HG02852 (cell line): ENCODE data around the gene BAZ2A.
A peak's percentile ranks its signal among the peaks of the same experiment; 100 is the strongest.
"Not testable (repeated sequence)": the region's sequence is repeated elsewhere in the genome, so short reads cannot be mapped to it uniquely, and the experiment has no call there.

Source experiments
- ATAC-seq: cut with Tn5 transposase; IDR thresholded peaks from one replicate; pipeline ENCODE4 v1.9.1; 2021; ENCODE audit warnings: mild to moderate bottlenecking, moderate library complexity; ENCODE audit not compliant: unreplicated experiment

Gene BAZ2A

DNA sequence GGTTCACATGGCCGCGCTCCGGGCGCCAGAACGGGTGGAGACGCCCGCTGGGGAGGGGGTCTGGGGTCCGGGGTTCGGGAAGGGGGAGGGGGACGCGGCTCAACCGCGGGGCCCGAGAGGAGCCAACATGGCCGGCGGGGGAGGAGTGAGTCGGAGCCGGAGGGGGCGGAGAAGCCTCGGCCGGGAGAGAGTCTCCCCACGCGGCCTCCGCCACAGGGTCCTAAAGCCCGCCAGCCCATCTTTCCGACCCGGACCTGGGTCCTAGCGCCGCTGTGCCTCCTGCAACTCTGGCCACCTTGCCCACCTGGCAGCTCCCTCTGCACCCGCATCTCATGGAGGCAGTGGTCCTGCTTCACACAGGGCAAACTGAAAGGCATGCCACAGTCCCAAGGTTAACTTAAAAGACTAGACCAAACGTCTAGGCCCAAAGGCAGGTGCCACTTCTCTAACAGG is at the start of gene BAZ2A:
Gene BAZ2A (minus strand): TSS at position 147 of the 453 bp plus-strand sequence. CDS start 12,796 bp downstream, outside the sequence.
- ATAC-seq, result peak; percentile 59

DNA sequence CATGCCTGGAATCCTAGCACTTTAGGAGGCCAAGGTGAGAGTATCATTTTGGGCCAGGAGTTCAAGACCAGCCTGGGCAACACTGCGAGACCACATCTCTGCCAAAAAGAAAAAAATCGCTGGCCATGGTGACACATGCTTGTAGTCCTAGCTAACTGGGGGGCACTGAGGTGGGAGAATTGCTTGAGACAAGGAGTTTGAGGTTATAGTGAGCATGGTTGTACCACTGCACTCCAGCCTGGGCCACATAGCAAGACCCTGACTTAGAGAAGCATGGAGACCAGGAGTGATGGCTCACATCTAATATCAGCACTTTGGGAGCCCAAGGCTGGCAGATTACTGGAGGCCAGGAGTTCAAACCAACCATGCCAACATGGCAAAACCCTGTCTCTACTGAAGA is 48.7 kb upstream of the BAZ2A start:
- no peak for ATAC-seq

DNA sequence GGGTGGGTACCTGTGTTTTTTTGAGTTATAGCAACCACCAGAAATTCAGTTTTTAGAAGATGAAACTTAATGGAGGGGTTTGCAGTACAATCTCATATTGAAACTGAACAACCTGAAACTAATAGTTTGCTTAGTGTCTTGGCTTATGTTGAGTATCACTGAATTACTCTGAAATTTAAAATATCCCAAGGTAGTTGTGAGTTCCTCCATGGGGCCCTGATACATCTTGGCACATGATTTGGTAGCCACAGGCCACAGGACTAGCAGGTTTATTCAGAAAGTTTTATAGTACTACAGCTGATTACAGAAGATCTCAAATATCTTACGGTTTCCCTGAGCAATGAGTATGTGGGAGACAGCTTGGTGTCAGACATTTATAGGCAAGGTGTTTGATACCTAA is 47.6 kb upstream of the BAZ2A start:
- no peak for ATAC-seq

DNA sequence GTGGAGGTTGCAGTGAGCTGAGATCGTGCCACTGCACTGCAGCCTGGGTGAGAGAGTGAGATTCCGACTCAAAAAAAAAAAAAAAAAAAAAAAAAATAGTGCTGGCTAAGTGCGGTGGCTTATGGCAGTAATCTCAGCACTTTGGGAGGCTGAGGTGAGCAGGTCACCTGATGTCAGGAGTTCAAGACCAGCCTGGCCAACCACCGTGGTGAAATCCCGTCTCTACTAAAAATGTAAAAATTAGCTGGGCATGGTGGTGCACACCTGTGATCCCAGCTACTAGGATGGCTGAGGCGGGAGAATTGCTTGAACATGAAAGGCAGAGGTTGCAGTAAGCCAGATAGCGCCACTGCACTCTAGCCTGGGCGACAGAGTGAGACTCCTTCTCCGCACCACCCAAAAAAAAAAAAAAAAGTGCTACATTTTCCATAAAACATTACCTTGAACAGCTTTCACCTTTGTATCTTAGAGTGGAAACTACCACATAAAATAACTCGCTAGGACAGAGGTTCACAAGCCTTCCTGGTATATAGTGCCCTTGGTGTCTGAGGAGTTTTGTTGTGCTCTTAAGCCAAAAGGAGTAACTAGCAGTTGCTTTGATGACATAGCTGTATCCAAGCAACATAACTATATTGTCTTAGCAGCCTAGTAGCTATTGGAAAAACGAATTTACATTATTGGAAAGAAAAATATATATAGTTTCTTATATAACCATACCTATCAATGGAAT is 46.9 kb upstream of the BAZ2A start:
- ATAC-seq, result no peak

DNA sequence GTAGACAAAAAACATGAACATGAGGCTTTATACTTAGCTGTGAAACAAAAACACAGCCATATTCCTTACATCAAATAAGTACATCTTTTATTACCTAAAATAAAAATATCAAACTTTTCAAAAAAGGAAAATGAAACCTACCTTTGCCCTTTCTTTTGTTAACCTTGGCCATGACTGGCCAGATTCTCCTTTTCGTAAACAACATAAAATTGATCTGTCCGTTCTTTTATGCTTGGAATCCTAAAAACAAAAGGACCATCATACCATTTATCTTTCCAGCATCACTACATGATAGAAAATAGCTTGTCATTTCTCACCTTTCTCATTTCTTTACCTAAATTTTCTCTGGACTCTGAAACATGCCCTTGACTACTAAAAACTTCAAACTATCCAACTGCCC is 41.5 kb upstream of the BAZ2A start:
- ATAC-seq, result no peak

DNA sequence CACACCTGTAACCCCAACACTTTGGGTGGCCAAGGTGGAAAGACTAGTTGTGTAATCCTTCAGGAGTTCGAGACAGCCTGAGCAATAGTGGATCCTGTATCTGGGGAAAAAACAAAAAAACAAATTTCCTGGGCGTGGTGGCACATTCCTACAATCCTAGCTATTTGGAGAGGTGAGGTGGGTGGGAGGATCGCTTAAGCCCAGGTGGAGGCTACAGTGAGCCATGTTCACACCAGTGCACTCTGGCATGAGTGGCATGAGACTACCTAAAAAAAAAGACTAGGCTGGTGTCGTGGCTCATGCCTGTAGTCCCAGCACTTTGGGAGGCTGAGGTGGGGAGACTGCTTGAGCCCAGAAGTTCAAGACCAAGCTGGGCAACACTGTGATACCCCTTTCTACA is 40.7 kb upstream of the BAZ2A start:
- no peak for ATAC-seq

DNA sequence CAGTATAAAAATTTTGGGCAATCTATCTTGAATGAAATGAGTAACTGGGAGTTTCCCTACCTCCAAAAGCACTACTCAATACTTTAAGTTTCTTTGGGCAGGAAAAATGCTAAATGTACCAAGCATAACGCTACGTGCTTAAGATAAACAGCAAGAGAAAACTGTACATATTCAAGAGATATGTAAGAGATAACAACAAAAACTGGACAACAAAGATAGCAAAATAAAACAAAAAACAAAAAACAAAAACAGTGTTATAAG is 38.0 kb upstream of the BAZ2A start:
- ATAC-seq, result no peak

DNA sequence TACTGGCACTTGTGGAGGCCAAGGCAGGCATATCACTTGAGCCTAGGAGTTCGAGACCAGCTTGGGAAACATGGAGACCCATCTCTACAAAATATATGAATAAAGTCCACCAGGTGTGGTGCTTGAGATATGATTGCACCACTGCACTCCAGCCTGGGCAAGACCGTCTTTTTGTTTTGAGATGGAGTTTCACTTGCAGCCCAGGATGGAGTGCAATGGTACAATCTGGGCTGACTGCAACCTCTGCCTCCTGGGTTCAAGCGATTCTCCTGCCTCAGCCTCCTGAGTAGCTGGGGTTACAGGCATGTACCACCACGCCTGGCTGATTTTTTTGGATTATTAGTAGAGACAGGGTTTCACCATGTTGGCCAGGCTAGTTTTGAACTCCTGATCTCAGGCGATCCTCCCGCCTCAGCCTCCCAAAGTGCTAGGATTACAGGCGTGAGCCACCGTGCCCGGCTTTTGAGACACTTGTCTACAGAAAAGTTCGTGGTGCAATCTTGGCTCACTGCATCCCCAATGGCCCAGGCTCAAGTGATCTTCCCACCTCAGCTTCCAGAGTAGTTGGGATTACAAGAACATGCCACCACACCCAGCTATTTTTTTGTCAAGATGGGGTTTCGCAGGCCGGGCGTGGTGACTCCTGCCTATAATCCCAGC is 32.0 kb upstream of the BAZ2A start:
- ATAC-seq, result no peak

DNA sequence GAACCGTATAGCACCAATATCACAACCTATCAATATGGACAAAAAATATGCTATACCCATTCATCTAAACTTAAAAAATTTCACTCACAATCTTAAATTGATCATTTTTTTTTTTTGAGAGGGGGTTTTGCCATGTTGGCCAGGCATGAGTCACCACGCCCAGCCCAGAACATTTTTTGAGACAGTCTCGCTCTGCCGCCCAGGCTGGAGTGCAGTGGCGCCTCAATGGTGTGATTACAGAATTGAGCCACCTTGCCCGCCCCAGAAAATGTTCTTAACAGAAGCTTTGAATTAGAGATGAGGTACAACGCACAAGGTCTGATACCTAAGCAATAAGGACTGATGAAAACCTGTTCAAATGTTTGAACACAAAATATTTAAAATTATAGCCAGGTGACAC is 31.4 kb upstream of the BAZ2A start:
- ATAC-seq, result no peak

DNA sequence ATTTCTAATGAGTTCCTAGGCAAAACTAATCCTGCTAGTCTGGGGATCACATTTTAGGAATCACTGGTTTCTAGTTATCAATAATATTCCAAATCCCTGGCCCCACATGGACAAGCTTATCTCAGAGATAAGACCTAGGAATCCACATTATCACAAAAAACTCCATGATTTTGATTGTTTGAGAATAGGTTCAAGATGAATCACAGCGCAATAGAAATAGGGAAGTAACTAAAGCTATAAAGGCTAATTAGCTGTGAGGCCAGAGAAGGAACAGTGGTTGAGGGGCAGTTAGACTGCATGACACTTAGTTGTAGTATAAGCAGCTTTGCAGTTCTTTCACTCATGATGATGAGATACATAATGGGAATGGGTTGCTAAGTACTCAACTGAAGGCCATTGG is 28.8 kb upstream of the BAZ2A start:
- no peak for ATAC-seq

DNA sequence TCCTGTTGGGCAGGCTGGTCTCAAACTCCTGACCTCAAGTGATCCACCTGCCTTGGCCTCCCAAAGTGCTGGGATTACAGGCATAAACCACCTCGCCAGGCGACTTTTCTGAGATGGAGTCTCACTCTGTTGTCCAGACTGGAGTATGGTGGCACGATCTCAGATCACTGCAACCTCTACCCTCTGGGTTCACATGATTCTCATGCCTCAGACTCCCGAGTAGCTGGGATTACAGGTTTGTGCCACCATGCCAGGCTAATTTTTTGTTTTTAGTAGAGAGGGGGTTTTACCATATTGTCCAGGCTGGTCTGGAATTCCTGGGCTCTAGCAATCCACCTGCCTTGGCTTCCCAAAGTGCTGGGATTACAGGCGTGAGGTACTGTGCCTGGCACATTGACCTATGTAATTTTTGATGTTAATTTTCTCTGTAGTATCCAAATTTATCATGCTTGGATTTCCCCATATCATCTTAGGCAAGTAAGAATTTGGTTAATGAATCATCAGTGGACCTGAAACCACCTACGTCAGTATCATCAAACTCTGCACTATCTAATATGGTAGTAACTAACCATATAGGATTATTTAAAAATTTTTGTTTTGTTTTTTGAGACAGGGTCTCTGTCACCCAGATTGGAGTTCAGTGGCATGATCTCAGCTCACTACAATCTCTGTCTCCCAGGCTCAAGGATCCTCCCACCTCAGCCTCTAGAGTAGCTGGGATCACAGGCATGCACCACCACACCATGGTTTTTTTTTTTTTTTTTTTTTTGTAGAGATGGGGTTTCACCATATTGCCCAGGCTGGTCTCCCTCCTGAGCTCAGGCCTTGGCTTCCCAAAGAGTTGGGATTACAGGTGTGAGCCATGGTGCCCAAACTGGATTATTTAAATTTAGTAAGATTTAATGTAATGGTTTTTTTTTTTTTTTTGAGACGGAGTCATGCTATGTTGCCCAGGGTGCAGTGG is 27.6 kb upstream of the BAZ2A start:
- no peak for ATAC-seq

DNA sequence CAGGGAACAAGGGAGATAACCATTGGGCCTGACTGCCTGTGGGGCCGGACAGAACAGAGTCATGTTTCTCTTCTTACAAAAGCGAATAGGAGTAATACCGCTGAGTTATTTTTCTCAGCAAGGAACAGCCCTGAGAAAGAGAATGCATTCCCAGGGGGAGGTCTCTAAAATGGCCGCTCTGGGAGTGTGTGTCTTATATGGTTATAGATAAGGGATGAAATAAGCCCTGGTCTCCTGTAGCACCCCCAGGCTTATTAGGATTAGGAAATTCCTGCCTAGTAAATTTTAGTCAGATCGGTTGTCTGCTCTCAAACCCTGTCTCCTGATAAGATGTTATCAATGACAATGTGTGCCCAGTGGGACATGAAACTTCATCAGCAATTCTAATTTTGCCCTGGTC is 23.7 kb upstream of the BAZ2A start:
- not testable (repeated sequence) for ATAC-seq

DNA sequence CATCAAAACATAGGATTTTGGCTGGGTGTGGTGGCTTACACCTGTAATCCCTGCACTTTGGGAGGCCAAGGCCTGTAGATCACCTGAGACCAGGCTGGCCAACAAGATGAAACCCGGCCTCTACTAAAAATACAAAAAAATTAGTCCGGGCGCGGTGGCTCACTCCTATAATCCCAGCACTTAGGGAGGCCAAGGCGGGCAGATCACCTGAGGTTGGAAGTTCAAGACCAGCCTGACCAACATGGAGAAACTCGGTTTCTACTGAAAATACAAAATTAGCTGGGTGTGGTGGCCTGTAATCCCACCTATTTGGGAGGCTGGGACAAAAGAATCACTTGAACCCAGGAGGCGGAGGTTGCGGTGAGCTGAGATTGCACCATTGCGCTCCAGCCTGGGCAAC is 17.9 kb upstream of the BAZ2A start:
- not testable (repeated sequence) for ATAC-seq

DNA sequence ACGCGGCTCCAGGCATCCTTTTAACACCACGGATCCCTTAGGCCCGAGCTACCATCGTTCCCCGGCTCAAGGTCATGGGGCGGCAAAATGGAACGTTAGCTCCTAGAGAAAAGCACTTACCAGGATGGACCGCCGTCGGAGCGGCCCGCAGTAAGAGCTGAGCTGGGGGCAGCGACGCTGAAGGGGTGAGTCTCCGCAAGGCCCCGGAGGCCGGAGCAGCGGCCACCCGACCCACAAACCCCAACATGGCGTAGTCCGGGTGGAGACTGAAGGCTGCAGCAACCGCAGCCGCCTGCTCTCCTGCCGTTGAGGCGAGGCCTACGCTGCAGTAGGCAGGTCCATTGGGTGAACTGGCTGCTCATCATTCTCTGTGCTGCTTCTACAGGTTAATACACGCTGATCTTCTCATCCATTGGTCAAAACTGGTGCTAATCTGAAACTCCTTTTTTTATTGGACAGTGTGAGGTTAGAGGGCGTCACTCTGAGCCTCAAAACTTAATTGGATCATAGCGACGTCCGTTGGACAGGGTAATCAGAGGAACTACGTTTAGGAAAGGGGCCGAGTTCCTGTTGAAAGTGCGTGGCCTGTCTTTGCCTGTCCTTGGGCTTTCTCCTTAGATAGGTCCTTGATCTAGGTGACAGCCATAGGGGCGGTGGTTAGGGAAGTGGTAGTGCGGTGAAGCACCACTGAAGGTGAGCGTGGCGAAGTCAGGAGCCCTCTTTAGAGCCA is 15.8 kb upstream of the BAZ2A start, which contains the start of gene ATP5F1B:
Gene ATP5F1B (minus strand): TSS at position 268 of the 730 bp plus-strand sequence. CDS start 21 bp downstream, at position 247.
- ATAC-seq, result peak; percentile 98

DNA sequence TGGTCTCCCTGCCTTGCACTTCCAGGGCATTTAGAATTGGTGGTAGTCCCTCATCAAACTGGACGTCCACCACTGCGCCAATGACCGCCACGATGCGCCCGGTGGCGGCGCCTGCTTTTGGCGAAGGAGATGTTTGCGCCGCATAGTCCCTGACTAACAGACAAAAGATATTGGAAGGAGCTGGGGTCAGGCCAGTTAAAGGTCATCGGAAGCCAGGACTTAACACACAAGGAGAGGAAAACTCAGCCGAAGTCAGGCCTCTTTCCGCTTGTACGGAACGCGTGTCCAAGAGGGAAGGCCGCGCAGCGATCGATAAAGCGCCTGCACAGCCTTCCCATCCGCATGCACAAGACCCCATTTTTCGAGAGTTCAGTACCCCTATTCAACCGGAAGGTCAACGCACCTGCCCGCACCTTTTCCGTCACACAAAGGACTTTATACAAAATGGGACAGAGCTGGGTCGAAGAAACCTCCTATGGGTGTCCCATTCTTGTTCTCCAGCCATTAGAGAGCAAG is 15.1 kb upstream of the BAZ2A start:
- no peak for ATAC-seq

DNA sequence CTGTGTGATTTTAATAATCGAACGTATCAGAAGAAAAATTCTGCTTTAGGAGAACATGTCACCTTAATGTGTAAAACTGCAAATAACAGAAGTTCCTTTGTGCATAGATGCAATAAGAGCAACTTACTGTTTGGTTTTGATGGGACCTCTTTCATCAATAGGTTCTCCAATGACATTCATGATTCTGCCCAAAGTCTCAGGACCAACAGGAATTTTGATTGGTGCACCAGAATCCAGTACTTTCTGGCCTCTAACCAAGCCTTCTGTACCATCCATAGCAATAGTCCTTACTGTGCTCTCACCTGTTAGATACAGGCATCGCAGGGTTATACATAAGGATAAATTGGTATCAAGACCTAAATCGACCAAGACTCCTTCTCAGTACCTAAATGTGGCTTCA is 14.5 kb upstream of the BAZ2A start:
- no peak for ATAC-seq

DNA sequence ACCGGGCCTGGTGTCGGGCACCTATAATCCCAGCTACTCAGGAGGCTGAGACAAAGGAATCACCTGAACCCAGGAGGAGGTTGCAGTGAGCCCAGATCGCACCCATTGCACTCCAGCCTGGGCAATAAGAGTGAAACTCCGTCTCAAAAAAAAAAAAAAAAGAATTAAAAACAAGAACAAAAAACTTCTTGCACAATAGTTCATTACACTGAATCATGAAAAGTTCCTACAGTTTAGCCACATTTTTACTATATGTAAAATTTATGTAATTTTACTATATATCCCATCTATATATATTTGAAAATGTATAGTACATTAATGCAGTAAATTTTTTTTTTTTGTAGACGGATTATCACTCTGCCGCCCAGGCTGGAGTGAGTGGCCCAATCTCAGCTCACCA is 11.1 kb upstream of the BAZ2A start:
- ATAC-seq, result no peak

DNA sequence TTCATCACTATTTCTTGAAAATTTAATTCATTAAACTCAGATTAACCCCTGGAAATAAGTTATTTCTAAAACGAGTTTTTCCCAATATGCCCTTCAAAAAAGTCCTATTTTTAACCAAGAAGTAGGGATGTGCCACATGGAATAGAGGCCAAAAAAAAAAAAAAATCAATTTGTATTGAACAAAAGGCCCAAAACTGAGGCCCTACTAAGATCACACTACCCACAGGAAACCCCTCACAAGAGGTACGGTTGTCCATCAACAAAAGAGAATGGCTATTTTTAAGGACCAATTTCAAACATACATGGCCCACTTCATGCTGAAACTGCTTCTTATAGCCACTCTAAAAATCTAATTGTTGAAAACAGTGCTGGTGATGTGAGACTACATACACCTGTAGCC is 7.5 kb upstream of the BAZ2A start:
- ATAC-seq, result no peak

DNA sequence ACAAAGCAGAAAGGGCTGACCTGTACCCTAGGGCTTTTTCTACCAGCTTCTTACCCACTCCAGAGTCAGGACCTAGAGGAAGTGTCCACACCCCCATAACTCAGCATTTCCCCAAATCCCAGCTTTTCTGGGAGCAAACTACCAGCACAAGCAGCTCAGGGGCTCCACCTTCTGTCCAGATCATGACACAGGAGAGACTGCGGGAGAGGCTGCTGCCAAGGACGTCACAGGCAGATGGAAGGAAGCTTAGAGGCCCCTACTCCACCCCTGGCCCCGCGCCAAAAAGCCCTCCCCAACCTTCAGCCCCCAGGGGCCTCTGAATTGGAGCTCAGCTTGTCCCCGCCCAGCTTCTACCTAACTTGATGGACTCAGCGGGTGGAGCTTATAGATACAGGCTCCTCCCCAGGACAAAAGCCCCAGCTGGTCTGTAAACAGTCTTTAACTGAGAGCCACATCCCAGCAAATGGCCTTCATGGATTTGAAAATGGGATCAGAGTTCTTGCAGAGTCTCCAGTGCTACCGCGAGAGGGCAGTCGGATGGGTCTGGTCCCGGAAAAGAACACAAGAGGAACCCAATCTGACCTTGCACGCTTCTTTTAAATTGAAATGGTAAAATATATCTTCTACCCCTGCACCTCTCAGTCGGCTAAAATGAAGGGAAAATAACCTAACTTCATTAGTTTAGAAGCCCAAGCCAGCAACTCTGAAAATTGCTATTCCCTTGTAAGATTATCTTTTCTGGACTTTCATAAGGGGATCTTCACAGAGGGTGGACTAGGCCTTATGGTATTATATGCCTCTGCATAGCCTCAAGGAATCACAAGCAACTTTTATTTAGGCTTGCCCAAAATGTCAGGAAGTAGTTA is 6.8 kb upstream of the BAZ2A start:
- ATAC-seq, result peak; percentile 47
